COLO668 (cell line): ENCODE results near the gene PGS1.

ENCODE experiments used
- DNase-seq: peaks from one replicate; lab custom pipeline; 2025; ENCODE audit not compliant: unreplicated experiment; lab: John Stamatoyannopoulos, UW

PGS1 gene

GRCh38 chr17:78345791-78346494 is 32.5 kb upstream of the PGS1 start:
- DNase-seq: no peak

- DNase-seq: no peak
Measured at GRCh38 chr17:78346605-78347250, 31.7 kb upstream of the PGS1 start.

GRCh38 chr17:78347453-78347852 is 31.0 kb upstream of the PGS1 start:
- no peak for DNase-seq

- no peak for DNase-seq
Measured at GRCh38 chr17:78348055-78348770, 30.2 kb upstream of the PGS1 start.

- no peak for DNase-seq
Measured at GRCh38 chr17:78349891-78350642, 28.4 kb upstream of the PGS1 start.

- DNase-seq: no peak
Measured at GRCh38 chr17:78351449-78352006, 26.9 kb upstream of the PGS1 start.

- no peak for DNase-seq
Measured at GRCh38 chr17:78353834-78354233, 24.6 kb upstream of the PGS1 start.

GRCh38 chr17:78355045-78355641 is 23.3 kb upstream of the PGS1 start:
- DNase-seq: no peak

- no peak for DNase-seq
Measured at GRCh38 chr17:78355701-78356100, 22.7 kb upstream of the PGS1 start.

- DNase-seq: no peak
Measured at GRCh38 chr17:78356101-78356713, 22.2 kb upstream of the PGS1 start.

GRCh38 chr17:78357177-78357586 is 21.3 kb upstream of the PGS1 start:
- DNase-seq: no peak

GRCh38 chr17:78357672-78358537 is 20.5 kb upstream of the PGS1 start:
- no peak for DNase-seq

- peak; percentile 34 for DNase-seq
Measured at GRCh38 chr17:78358538-78359320, 19.7 kb upstream of the PGS1 start.

- peak; percentile 52 for DNase-seq
Measured at GRCh38 chr17:78359321-78359996, 19.0 kb upstream of the PGS1 start.

GRCh38 chr17:78359997-78360370 is 18.5 kb upstream of the PGS1 start, which contains the start of gene SOCS3:
Gene SOCS3 (minus strand): TSS chr17:78360077. CDS start chr17:78359095, 982 bp downstream.
- peak; percentile 73 for DNase-seq

- DNase-seq: peak; percentile 89
Measured at GRCh38 chr17:78360371-78361224, 17.9 kb upstream of the PGS1 start.

- DNase-seq: no peak
Measured at GRCh38 chr17:78361225-78361701, 17.2 kb upstream of the PGS1 start.
